ENCODE results near the gene EME1. TPM values are rescaled to one million over a fixed set of nuclear protein-coding genes. Genes with fewer than 3 reads are reported as not detected.
"Not testable (repeated sequence)": the region's sequence is repeated elsewhere in the genome, so short reads cannot be mapped to it uniquely, and the experiment has no call there.

The EME1 gene
- total RNA-seq, 3 donors from 2014 or later: 0.76 to 4.0 (median 1.8) TPM

DNA sequence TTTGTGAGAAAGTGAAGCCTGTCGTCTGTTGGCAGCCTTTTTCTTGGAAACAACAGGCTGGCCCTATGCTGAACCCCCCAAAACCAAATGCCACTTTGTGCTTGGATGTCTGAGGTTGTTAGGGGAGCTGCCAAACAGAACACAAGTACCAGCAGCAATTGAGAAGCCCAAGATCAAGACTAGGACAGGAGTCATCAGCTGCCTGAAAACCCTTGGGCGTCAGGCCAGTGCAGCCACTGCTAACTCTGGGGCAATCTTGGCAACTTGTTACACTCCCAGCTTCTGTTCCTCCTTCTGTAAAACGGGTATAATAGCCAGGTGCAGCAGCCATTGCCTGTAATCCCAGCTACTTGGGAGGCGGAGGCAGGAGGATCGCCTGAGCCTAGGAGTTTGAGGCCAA lies 33.5 kb downstream of the EME1 start:
- TF ChIP-seq, protein P1, sequence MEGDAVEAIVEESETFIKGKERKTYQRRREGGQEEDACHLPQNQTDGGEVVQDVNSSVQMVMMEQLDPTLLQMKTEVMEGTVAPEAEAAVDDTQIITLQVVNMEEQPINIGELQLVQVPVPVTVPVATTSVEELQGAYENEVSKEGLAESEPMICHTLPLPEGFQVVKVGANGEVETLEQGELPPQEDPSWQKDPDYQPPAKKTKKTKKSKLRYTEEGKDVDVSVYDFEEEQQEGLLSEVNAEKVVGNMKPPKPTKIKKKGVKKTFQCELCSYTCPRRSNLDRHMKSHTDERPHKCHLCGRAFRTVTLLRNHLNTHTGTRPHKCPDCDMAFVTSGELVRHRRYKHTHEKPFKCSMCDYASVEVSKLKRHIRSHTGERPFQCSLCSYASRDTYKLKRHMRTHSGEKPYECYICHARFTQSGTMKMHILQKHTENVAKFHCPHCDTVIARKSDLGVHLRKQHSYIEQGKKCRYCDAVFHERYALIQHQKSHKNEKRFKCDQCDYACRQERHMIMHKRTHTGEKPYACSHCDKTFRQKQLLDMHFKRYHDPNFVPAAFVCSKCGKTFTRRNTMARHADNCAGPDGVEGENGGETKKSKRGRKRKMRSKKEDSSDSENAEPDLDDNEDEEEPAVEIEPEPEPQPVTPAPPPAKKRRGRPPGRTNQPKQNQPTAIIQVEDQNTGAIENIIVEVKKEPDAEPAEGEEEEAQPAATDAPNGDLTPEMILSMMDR (IDR thresholded peaks at IDR 0.05): no peak
- intact Hi-C loops (cut with DNase I, micrococcal nuclease): no loop called here
- Histone ChIP-seq H3K36me3 (ENCODE audit: low read depth) (no peaks in the 10 kb centered on the region), H3K9me3 (no peaks in the 10 kb centered on the region), H3K4me1 (ENCODE audit: low read depth) (peaks cover 4% of the 10 kb centered on the region), H3K4me3 (no peak overlapping the region)
- ATAC-seq (no peak), DNase-seq (no peak)

DNA sequence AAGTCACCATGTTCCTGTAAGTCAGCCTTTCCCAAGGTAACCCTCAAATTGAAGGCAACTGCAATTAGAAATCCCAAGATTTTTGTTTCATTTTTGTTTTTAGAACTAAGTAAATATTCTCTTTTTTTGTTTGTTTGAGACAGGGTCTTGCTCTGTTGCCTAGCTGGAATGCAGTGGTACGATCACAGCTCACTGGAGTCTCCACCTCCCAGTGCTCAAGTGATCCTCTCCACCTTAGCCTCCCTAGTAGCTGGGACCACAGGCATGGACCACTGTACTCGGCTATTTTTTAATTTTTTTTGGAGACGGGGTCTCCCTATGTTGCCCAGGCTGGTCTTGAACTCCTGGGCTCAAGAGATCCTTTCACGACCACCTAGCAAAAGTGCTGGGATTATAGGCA lies 34.9 kb downstream of the EME1 start:
- Histone ChIP-seq H3K9me3 (no peaks in the 10 kb centered on the region), H3K4me3 (no peak overlapping the region), H3K4me1 (ENCODE audit: low read depth) (peaks cover 3% of the 10 kb centered on the region), H3K36me3 (ENCODE audit: low read depth) (no peaks in the 10 kb centered on the region)
- no peak for DNase-seq
- intact Hi-C loops (cut with DNase I, micrococcal nuclease): no loop called here
- no peak for ATAC-seq
- TF ChIP-seq, protein P1 (IDR thresholded peaks at IDR 0.05): no peak

DNA sequence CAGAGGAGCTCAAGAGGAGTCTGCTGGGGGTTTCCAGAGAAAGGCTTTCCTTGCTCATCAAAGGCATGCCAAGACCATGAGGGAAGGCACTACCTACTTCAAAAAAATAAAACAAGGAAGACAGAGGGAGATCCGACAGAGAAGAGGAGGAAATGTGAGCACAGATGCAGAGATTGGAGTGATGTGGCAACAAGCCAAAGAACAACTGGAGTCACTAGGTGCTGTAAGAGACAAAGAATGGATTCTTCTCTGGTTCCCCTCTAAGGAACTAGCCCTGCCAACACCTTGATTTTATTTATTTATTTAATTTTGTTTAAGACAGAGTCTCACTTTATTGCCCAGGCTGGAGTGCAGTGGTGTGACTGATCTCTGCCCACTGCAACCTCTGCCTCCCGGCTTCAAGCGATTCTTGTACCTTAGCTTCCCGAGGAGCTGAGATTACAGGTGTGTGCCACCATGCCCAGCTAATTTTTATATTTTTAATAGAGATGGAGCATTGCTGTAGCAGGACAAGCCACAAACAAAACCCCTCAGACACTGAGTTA lies 39.2 kb downstream of the EME1 start:
- intact Hi-C loops (cut with DNase I, micrococcal nuclease): no loop called here
- no peak for DNase-seq
- TF ChIP-seq, protein P1 (IDR thresholded peaks at IDR 0.05): no peak
- Histone ChIP-seq H3K4me3 (no peak overlapping the region), H3K4me1 (ENCODE audit: low read depth) (no peaks in the 10 kb centered on the region), H3K36me3 (ENCODE audit: low read depth) (no peaks in the 10 kb centered on the region), H3K9me3 (no peaks in the 10 kb centered on the region)
- ATAC-seq: peak; percentile 88

DNA sequence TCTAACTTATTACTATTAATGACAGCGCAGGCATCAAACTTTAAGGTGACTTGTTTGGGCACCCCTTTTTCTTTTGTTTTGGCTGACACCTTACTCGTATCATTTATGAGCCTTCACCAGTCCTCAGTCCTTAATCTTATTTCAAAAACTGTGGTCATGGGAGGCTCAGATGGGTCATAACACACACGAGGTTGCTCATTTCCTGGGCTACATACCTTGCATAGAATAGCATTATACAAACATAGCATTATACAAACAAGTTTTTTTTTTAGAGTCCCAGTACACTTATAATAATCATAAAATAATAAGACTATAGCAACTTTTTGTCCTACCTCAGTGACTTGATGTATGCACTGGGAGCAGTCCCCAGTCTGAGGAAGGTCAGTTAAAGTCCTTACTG lies 41.8 kb downstream of the EME1 start:
- TF ChIP-seq, protein P1 (IDR thresholded peaks at IDR 0.05): no peak
- Histone ChIP-seq H3K4me1 (ENCODE audit: low read depth) (no peaks in the 10 kb centered on the region), H3K9me3 (no peaks in the 10 kb centered on the region), H3K36me3 (ENCODE audit: low read depth) (no peaks in the 10 kb centered on the region), H3K4me3 (no peak overlapping the region)
- no peak for ATAC-seq
- no peak for DNase-seq
- intact Hi-C loops (cut with DNase I, micrococcal nuclease): no loop called here

DNA sequence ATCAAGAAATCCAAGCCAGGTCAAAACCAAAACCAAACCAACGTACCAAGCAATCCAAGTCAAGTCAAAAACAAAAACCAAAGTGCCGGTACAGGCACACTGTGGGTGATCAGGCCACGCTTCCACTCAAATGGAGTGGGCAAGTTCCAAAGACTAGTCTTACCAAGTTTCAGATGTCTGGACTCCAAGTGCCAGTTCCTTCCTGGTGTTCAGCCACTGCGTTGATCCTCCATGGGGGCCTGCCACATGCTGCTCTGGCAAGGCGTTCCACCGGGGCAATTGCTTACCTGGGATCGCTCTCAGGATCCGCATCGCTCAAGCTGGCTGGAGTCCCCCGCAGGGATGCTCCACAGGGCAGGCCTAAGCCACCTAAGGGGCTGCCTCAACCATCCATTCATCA lies 46.5 kb downstream of the EME1 start:
- H3K4me3 ChIP-seq; ATAC-seq; H3K9me3 ChIP-seq; intact Hi-C loops (cut with DNase I, micrococcal nuclease); DNase-seq; H3K36me3 ChIP-seq (ENCODE audit: low read depth): not testable (repeated sequence)
- H3K4me1 ChIP-seq (ENCODE audit: low read depth): peaks cover 17% of the 10 kb centered on the region

DNA sequence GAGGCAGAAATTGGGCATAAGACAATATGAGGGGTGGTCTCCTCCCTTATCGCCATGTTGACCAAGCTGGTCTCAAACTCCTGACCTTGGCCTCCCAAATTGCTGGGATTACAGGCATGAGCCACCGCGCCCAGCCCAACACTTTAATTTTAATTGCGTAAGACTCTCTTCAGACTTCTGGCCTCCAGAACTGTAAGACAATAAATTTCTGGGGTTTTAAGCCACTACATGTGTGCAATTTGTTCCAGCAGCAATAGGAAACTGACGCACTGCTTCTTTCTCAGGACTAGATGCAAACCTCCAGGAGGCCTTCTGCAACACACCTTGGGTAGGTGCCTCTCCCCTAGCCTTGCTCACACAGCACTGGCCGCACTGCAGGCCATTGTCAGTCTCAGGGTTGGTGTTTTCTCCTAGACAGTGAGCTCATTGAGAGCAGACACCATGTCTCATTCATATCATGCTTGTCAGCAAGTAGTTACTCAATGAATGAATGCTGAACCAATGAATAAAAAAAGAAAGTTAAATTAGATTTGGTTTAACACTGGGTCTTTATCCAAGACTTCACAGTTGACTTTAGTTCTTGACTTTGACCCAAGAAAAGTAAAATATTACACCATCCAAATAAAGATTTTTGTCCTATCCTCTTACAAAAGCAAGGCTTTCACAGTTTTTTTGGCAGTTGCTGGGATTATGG lies 47.5 kb downstream of the EME1 start:
- Histone ChIP-seq H3K4me3 (no peak overlapping the region), H3K4me1 (ENCODE audit: low read depth) (peaks cover 25% of the 10 kb centered on the region), H3K9me3 (no peaks in the 10 kb centered on the region), H3K36me3 (ENCODE audit: low read depth) (no peaks in the 10 kb centered on the region)
- no peak for DNase-seq
- no peak for ATAC-seq
- intact Hi-C loops (cut with DNase I, micrococcal nuclease): no loop called here
- TF ChIP-seq, protein P1 (IDR thresholded peaks at IDR 0.05): no peak
